Endothelial cell of umbilical vein (primary cell): Measurements from ENCODE around the gene TBL2. TPM values are rescaled to one million over a fixed set of nuclear protein-coding genes. Genes with fewer than 3 reads are reported as not detected.

Experiments
- BruUV-seq: library from RNA; stranded (reverse); fragments of 400-500 nt; replicated peaks from 2 replicates; lab custom pipeline; 2021; lab: Mats Ljungman, UMichigan
- CTCF ChIA-PET: fragments of 300-600, 350-600 bp; sonication (Branson Sonifier 250); formaldehyde crosslinking; loops from one replicate; lab custom pipeline; 2021; ENCODE audit warnings: antibody characterized with exemption, inconsistent platforms; lab: Charles Lee
- POLR2A ChIA-PET: fragments of 300-600, 350-600 bp; sonication (Branson Sonifier 250); formaldehyde crosslinking; loops from one replicate; lab custom pipeline; 2021; ENCODE audit warnings: antibody characterized with exemption, inconsistent platforms; lab: Charles Lee
- DNase-seq: peaks from one replicate; pipeline ENCODE4 v3.0.0-alpha.2; 2011; ENCODE audit warnings: low read depth, low spot score
- FAIRE-seq: peaks from 2 replicates; lab custom pipeline; 2011; peaks lifted over from hg19 to GRCh38; lab: Jason Lieb, UNC
- H2AFZ ChIP-seq: 2 replicates; pipeline ENCODE4 v1.6.0; 2012; ENCODE audit warnings: low read depth, low read length, control low read depth, inconsistent platforms
- H3K27ac ChIP-seq: 2 replicates; pipeline ENCODE4 v1.5.1; 2011; ENCODE audit warnings: low read depth, mild to moderate bottlenecking, control low read depth, low read length, moderate library complexity; ENCODE audit not compliant: insufficient read depth
- H3K27me3 ChIP-seq, 2 experiments: 2 replicates each; pipeline versions ENCODE4 v1.6.0 to v1.6.1; 2011; ENCODE audit warnings: low read length in 2 of 2, mixed read lengths in 1 of 2; ENCODE audit not compliant: control insufficient read depth in 2 of 2, insufficient read depth in 2 of 2
- H3K36me3 ChIP-seq, 2 experiments: 2 replicates in 1 of 2; 3 replicates in 1 of 2; pipeline ENCODE4 v1.5.1; 2011; ENCODE audit warnings: low read length in 2 of 2, mild to moderate bottlenecking in 1 of 2, moderate library complexity in 1 of 2; ENCODE audit not compliant: control insufficient read depth in 2 of 2, insufficient read depth in 2 of 2; ENCODE audit errors: extremely low read depth in 1 of 2
- H3K4me1 ChIP-seq: 3 replicates; pipeline ENCODE4 v1.5.1; 2011; ENCODE audit warnings: mild to moderate bottlenecking, low read length; ENCODE audit not compliant: control insufficient read depth, insufficient read depth; ENCODE audit errors: extremely low read depth
- H3K4me2 ChIP-seq: 2 replicates; pipeline ENCODE4 v1.6.1; 2011; ENCODE audit warnings: low read length, control low read depth, mixed read lengths; ENCODE audit not compliant: insufficient read depth
- H3K4me3 ChIP-seq, 3 experiments: fragments of 200-600 bp in 1 of 3; sonication (generic), shearing (Covaris generic) in 1 of 3; replicated peaks in 1 of 3; 2 replicates each; pipeline ENCODE4 v1.5.1; 2011 to 2016; ENCODE audit warnings: control low read depth in 3 of 3, low read length in 3 of 3, mild to moderate bottlenecking in 2 of 3, inconsistent platforms in 1 of 3, low read depth in 1 of 3, moderate library complexity in 1 of 3; ENCODE audit not compliant: insufficient read depth in 1 of 3
- H3K79me2 ChIP-seq: 2 replicates; pipeline ENCODE4 v1.6.0; 2012; ENCODE audit warnings: low read length, inconsistent platforms; ENCODE audit not compliant: control insufficient read depth, insufficient read depth
- H3K9ac ChIP-seq: replicated peaks from 2 replicates; pipeline ENCODE3; 2011; ENCODE audit warnings: low read length, control low read depth; ENCODE audit not compliant: insufficient read depth; ENCODE audit errors: extremely low read depth
- H3K9me1 ChIP-seq: replicated peaks from 3 replicates; pipeline ENCODE4 v1.6.0; 2011; ENCODE audit warnings: mild to moderate bottlenecking, low read length; ENCODE audit not compliant: control insufficient read depth, insufficient read depth; ENCODE audit errors: extremely low read depth
- H3K9me3 ChIP-seq: replicated peaks from 2 replicates; pipeline ENCODE4 v1.5.1; 2012; ENCODE audit warnings: low read length, inconsistent platforms; ENCODE audit not compliant: control insufficient read depth, insufficient read depth
- H4K20me1 ChIP-seq: replicated peaks from 2 replicates; pipeline ENCODE3; 2011; ENCODE audit warnings: mild to moderate bottlenecking, low read length; ENCODE audit not compliant: control insufficient read depth, insufficient read depth; ENCODE audit errors: extremely low read depth
- CTCF ChIP-seq, 2 donors: IDR thresholded peaks; 1 replicate in 1 of 2; 2 replicates in 1 of 2; pipeline ENCODE4 v1.5.1; 2011; ENCODE audit warnings: low read length in 2 of 2, mild to moderate bottlenecking in 2 of 2, moderate library complexity in 2 of 2, control low read depth in 1 of 2, inconsistent platforms in 1 of 2, low read depth in 1 of 2; ENCODE audit not compliant: insufficient read depth in 1 of 2; ENCODE audit errors: extremely low read depth in 1 of 2
- EZH2 ChIP-seq: IDR thresholded peaks from 2 replicates; pipeline ENCODE4 v1.6.1; 2012; ENCODE audit warnings: borderline replicate concordance, low read depth, mild to moderate bottlenecking, moderate library complexity, low read length, inconsistent platforms; ENCODE audit not compliant: severe bottlenecking
- FOS ChIP-seq: IDR thresholded peaks from 2 replicates; pipeline ENCODE4 v1.6.1; 2011; ENCODE audit warnings: mild to moderate bottlenecking, low read length, moderate library complexity, borderline replicate concordance; ENCODE audit not compliant: insufficient read depth
- GATA2 ChIP-seq: IDR thresholded peaks from 2 replicates; pipeline ENCODE4 v1.7.0; 2011; ENCODE audit warnings: low read depth, mild to moderate bottlenecking, moderate library complexity, mixed read lengths, low read length; ENCODE audit not compliant: insufficient read length, insufficient read depth
- JUN ChIP-seq: IDR thresholded peaks from 2 replicates; pipeline ENCODE4 v1.6.1; 2011; ENCODE audit warnings: borderline replicate concordance, low read depth; ENCODE audit not compliant: insufficient read length, insufficient read depth
- MAX ChIP-seq: IDR thresholded peaks from 2 replicates; pipeline ENCODE4 v1.6.1; 2011; ENCODE audit not compliant: insufficient read depth, insufficient read length
- MYC ChIP-seq: IDR thresholded peaks from one replicate; pipeline ENCODE4 v1.6.1; 2011; ENCODE audit warnings: mild to moderate bottlenecking, low read depth, low read length
- POLR2A ChIP-seq: IDR thresholded peaks from 2 replicates; pipeline ENCODE4 v1.6.1; 2012; ENCODE audit warnings: low read depth, mild to moderate bottlenecking, control low read depth, low read length
- POLR2AphosphoS5 ChIP-seq: IDR thresholded peaks from 2 replicates; pipeline ENCODE4 v1.6.1; 2012; ENCODE audit warnings: low read depth, mild to moderate bottlenecking, control low read depth, low read length, moderate library complexity; ENCODE audit not compliant: insufficient read depth
- dilution Hi-C: fragments of 300-500 bp; cut with MboI; formaldehyde crosslinking; loops from one replicate; pipeline ENCODE4 v1.15.0; 2019; ENCODE audit warnings: low sequenced_read_pairs; ENCODE audit not compliant: extremely low pct_ligation_motif_present
- intact Hi-C: fragments of 100-400 bp; cut with micrococcal nuclease; formaldehyde crosslinking; loops from one replicate; pipeline ENCODE4 v1.10.0; 2022
- polyA plus RNA-seq, 4 experiments: library from polyadenylated mRNA; depleted of rRNA in 3 of 4; stranded (reverse) in 3 of 4; unstranded in 1 of 4; fragments of >200 nt; gene quantifications; 2 replicates each; pipeline versions ENCODE4 v1.2.1 to v1.2.3, GENCODE V29; 2011 to 2012; ENCODE audit warnings: missing spikeins in 1 of 4
- total RNA-seq: library from RNA; stranded (reverse); gene quantifications from 2 replicates; pipeline ENCODE4 v1.2.3, GENCODE V29; 2021

The TBL2 gene
- total and polyA plus RNA-seq, 2 donors (not counting 3 experiments of a cell fraction or from before 2014, with no cell fraction given) = 38.6 to 48.4 TPM

GRCh38 chr7:73570521-73570920 lies 7.9 kb downstream of the TBL2 start:
- Histone ChIP-seq H3K79me2 (peaks cover 12% of the 10 kb centered on the region), H4K20me1 (no peaks in the 10 kb centered on the region), H3K4me3 (no peak overlapping the region), H3K4me1 (no peaks in the 10 kb centered on the region), H3K36me3 (peaks cover 12 to 39% of the 10 kb centered on the region in 2 experiments), H2AFZ (no peak overlapping the region), H3K9me1 (no peaks in the 10 kb centered on the region), H3K9ac (no peak overlapping the region), H3K27me3 (no peaks in the 10 kb centered on the region), H3K9me3 (no peaks in the 10 kb centered on the region), H3K4me2 (no peak overlapping the region), H3K27ac (no peak overlapping the region)
- TF ChIP-seq GATA2 (no peak), MAX (no peak), MYC (no peak), EZH2 (no peak), JUN (no peak), CTCF (IDR thresholded peaks at IDR 0.05; ENCODE audit: extremely low read depth in 1 of 2, insufficient read depth in 1 of 2, low read depth in 1 of 2, low read length in 2 of 2) (no peak), POLR2AphosphoS5 (no peak), POLR2A (no peak), FOS (no peak)
- BruUV-seq = no TSS peak
- dilution Hi-C loops = no loop called here
- FAIRE-seq (no peak), DNase-seq (no peak)
- intact Hi-C loops = no loop called here
- CTCF ChIA-PET = no interaction called here
- POLR2A ChIA-PET = no interaction called here
